ENCODE results near the gene KCNJ5.

- TF ChIP-seq CTCF (IDR thresholded peaks at IDR 0.05), result no peak
- TF ChIP-seq POLR2A (IDR thresholded peaks at IDR 0.05), result no peak
- TF ChIP-seq POLR2AphosphoS5 (IDR thresholded peaks at IDR 0.05; ENCODE audit: insufficient read depth in 1 of 2, low read depth in 1 of 2), result no peak
These were observed 22.6 kb downstream of the KCNJ5 start for GRCh38 chr11:128913806-128914205.

Measured in vagina (tissue), 2 donors.